Measurements from ENCODE around the gene TMEM101.
"Not testable (repeated sequence)": the region's sequence is repeated elsewhere in the genome, so short reads cannot be mapped to it uniquely, and the experiment has no call there.

Gene TMEM101

DNA sequence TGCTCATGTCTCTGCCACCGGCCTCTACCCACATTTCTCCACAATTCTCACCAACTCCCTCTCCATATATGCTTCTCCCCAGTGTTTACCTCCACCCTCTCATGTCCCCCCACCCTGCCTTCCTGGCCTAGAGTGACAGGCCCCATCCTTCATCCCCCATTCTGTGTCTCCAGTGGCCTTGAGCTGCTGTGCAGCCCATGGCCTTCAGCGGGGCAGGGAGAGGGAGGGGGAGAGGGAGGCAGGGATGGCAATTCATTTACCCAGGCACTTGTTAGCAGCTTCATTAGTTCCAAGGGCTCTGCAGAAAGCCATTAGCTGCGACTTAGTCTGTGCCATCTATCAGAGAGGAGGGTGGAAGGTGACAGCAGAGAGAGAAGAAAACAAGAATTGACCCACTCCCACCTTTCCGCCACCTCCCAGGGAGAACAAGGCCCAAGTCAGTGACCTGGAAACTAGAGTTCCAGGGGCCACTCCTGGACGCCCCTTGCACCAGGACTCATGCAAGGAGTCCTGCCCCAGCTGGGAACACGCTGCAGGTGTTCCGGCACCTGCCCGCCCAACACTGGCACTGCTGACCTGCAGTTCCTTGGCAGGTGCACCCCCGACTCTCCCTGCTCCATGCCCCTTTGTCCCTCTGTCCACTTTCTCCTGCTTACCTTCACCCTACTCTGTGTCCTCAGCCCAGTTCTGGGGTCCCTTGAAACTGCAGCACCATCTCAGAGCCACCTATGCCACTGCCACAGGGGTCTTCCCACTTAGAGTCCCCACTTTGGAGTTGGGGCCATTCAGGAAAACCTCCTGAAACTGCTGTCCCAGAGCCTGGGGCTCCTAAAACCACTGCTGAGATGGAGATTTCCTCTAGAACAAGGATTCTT is 37.6 kb downstream of the TMEM101 start:
- Histone ChIP-seq H3K9me3 (ENCODE audit: control insufficient read depth, insufficient read depth, low read length) (no peaks in the 10 kb centered on the region), H3K4me3 (ENCODE audit: low read length) (no peak overlapping the region), H3K36me3 (ENCODE audit: control insufficient read depth, insufficient read depth, low read length) (no peaks in the 10 kb centered on the region), H3K27ac (ENCODE audit: low read length) (no peak overlapping the region), H3K4me1 (ENCODE audit: control insufficient read depth, insufficient read depth, low read length) (no peaks in the 10 kb centered on the region), H3K27me3 (ENCODE audit: control insufficient read depth, insufficient read depth, low read length) (no peaks in the 10 kb centered on the region)
- WGBS (ENCODE audit: insufficient coverage, insufficient read length), result 100% methylated on average over 1 of the region's 9 CpGs
- DNase-seq (ENCODE audit: low read depth, low spot score), result no peak

DNA sequence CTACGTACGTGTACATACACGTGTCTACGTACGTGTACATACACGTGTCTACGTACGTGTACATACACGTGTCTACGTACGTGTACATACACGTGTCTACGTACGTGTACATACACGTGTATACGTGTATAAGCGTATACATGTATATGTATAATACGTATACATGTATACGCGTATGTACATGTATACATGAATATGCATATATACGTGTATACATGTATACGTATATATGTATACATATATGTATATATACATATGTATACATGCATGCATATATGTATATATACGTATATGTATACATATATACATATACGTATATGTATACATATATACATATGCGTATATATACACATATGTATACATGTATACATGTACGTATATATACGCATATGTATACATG is 38.9 kb downstream of the TMEM101 start:
- H3K9me3 ChIP-seq (ENCODE audit: control insufficient read depth, insufficient read depth, low read length), result no peaks in the 10 kb centered on the region
- no peaks in the 10 kb centered on the region for H3K36me3 ChIP-seq (ENCODE audit: control insufficient read depth, insufficient read depth, low read length)
- no peak for DNase-seq (ENCODE audit: low read depth, low spot score)
- H3K27me3 ChIP-seq (ENCODE audit: control insufficient read depth, insufficient read depth, low read length), result no peaks in the 10 kb centered on the region
- H3K4me3 ChIP-seq (ENCODE audit: low read length), result no peak overlapping the region
- H3K27ac ChIP-seq (ENCODE audit: low read length), result no peak overlapping the region
- WGBS (ENCODE audit: insufficient coverage, insufficient read length), result no CpG with 5 or more reads among the region's 27 CpGs
- H3K4me1 ChIP-seq (ENCODE audit: control insufficient read depth, insufficient read depth, low read length), result no peaks in the 10 kb centered on the region

DNA sequence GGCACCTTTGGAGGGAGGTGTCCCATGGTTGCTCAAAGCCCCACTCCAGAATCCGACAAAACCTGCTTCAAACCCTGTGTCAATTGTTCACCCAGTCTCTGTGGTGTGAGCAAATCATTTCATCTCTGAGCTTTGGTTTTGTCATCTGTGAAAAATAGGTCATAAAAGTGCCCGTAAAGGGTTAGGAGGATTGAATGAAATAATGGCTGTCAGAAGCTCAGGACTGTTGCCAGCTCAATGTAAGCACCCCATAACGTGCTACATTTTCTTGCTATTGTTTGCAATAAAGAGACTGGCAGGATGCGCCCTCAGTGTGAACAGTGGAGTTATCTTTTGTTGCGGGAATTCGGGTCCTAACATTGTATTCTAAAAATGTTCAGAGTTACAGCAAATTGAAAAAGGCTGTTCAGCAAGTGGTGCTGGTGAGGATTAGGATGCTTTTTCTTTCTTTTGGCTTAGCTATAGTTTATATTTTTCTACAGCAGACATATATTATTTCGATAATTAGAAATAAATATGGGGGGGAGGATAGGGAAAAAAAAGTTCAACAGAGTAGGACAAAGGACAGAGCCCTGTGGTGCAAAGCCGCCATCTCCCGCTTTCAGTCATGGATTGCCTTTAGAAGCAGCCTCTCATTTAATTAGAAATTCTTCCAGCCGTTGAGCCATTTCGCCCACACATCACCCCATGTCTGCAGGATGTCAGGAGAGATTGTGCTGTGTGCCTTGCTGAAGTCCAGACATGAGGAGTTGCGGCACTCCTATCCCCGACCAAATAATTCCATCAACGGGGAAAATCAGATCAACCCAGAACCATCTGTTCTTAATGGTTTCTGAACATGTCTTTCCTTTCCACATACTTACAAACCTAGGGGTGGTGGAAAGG is 40.1 kb downstream of the TMEM101 start:
- no peak overlapping the region for H3K27ac ChIP-seq (ENCODE audit: low read length)
- no CpG with 5 or more reads among the region's 14 CpGs for WGBS (ENCODE audit: insufficient coverage, insufficient read length)
- H3K36me3 ChIP-seq (ENCODE audit: control insufficient read depth, insufficient read depth, low read length), result no peaks in the 10 kb centered on the region
- H3K27me3 ChIP-seq (ENCODE audit: control insufficient read depth, insufficient read depth, low read length), result no peaks in the 10 kb centered on the region
- no peak overlapping the region for H3K4me3 ChIP-seq (ENCODE audit: low read length)
- no peaks in the 10 kb centered on the region for H3K9me3 ChIP-seq (ENCODE audit: control insufficient read depth, insufficient read depth, low read length)
- DNase-seq (ENCODE audit: low read depth, low spot score), result no peak
- no peaks in the 10 kb centered on the region for H3K4me1 ChIP-seq (ENCODE audit: control insufficient read depth, insufficient read depth, low read length)

DNA sequence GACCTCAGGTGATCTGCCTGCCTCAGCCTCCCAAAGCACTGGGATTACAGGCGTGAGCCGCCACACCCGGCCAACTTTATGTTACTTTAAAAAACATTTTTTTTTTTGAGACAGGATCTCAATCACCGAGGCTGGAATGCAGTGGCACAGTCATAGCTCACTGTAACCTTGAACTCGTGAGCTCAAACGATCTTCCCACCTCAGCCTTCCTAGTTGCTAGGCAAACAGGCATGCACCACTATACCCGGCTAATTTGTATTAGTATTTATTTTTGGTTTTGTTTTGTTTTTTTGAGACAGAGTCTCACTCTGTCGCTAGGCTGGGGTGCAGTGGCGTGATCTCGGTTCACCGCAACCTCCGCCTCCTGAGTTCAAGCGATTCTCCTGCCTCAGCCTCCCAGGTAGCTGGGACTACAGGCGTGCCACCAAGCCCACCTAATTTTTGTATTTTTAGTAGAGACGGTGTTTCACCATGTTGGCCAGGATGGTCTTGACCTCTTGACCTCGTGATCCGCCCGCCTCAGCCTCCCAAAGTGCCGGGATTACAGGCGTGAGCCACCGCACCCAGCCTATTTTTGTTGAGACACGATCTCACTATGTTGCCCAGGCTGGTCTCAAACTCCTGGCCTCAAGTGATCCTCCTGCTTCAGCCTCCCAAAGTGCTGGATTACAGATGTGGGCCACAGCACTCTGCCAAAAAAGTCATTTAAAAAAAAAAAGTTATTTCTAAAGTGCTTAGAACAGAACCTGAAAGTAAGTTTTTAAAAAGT is 42.1 kb downstream of the TMEM101 start:
- not testable (repeated sequence) for H3K27ac ChIP-seq (ENCODE audit: low read length); H3K4me3 ChIP-seq (ENCODE audit: low read length); H3K9me3 ChIP-seq (ENCODE audit: control insufficient read depth, insufficient read depth, low read length); DNase-seq (ENCODE audit: low read depth, low spot score); H3K4me1 ChIP-seq (ENCODE audit: control insufficient read depth, insufficient read depth, low read length); H3K27me3 ChIP-seq (ENCODE audit: control insufficient read depth, insufficient read depth, low read length); H3K36me3 ChIP-seq (ENCODE audit: control insufficient read depth, insufficient read depth, low read length)
- no CpG with 5 or more reads among the region's 22 CpGs for WGBS (ENCODE audit: insufficient coverage, insufficient read length)

DNA sequence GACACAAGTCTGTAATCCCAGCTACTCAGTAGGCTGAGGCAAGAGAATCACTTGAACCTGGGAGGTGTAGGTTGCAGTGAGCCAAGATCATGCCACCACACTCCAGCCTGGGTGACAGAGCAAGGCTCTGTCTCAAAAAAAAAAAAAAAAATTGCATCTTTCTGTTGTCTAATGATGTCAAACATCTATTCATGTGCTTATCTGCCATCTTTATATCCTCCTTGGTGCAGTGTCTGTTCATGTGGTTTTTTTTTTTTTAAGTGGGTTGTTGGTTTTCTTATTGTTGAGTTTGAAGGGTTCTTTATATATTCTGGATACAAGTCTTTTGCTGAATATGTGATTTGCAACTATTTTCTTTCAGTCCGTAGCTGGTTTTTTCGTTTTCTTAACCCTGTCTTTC is 43.3 kb downstream of the TMEM101 start:
- not testable (repeated sequence) for H3K9me3 ChIP-seq (ENCODE audit: control insufficient read depth, insufficient read depth, low read length); DNase-seq (ENCODE audit: low read depth, low spot score); H3K4me3 ChIP-seq (ENCODE audit: low read length); H3K27ac ChIP-seq (ENCODE audit: low read length); H3K27me3 ChIP-seq (ENCODE audit: control insufficient read depth, insufficient read depth, low read length); H3K36me3 ChIP-seq (ENCODE audit: control insufficient read depth, insufficient read depth, low read length); H3K4me1 ChIP-seq (ENCODE audit: control insufficient read depth, insufficient read depth, low read length)
- WGBS (ENCODE audit: insufficient coverage, insufficient read length), result no CpG with 5 or more reads among the region's 2 CpGs

DNA sequence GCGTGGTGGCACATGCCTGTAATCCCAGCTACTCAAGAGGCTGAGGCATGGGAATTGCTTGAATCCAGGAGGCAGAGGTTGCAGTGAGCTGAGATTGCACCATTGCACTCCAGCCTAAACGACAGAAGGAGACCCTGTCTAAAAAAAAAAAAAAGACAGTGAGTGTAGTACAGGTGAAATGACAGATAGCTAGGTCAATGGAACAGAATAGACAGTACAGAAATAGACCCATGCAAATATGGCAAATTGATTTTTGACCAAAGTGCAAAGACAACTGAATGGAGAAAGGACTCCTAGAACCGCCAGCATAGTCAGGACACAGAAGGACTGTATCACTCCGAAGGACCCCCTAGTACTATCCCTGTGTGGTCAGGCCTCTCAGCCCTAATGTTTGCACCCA is 44.4 kb downstream of the TMEM101 start:
- no peaks in the 10 kb centered on the region for H3K36me3 ChIP-seq (ENCODE audit: control insufficient read depth, insufficient read depth, low read length)
- no CpG with 5 or more reads among the region's 4 CpGs for WGBS (ENCODE audit: insufficient coverage, insufficient read length)
- no peak overlapping the region for H3K4me3 ChIP-seq (ENCODE audit: low read length)
- DNase-seq (ENCODE audit: low read depth, low spot score), result no peak
- H3K9me3 ChIP-seq (ENCODE audit: control insufficient read depth, insufficient read depth, low read length), result no peaks in the 10 kb centered on the region
- H3K4me1 ChIP-seq (ENCODE audit: control insufficient read depth, insufficient read depth, low read length), result no peaks in the 10 kb centered on the region
- no peak overlapping the region for H3K27ac ChIP-seq (ENCODE audit: low read length)
- H3K27me3 ChIP-seq (ENCODE audit: control insufficient read depth, insufficient read depth, low read length), result no peaks in the 10 kb centered on the region

DNA sequence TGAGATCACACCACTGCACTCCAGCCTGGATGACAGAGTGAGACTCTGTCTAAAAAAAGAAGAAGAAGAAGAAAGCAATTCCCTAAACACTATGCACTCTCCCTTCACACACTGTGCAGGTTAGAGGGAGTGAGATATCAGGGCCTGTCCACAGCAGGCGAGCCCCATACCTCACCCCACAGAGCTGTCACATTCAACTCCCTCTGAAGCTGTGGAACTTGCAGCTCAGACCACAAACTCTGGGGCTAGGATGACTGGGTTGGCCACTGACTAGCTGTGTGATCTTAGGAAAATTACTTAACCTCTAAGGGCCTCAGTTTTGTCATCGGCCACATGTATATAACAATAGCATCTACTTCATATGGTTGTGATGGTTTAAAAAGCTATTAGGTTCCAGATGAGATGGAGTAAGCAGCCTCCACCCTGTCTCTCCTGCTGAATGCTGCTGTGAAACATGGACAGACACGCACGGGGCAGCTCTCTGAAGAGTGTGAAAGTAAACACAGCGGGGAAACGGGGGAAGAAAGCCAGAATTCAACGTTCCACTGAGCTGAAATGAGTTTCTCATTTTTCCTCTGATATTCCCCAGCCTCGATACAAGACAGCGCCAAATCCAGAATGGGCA is 47.4 kb downstream of the TMEM101 start:
- Histone ChIP-seq H3K4me1 (ENCODE audit: control insufficient read depth, insufficient read depth, low read length) (no peaks in the 10 kb centered on the region), H3K27ac (ENCODE audit: low read length) (no peak overlapping the region), H3K27me3 (ENCODE audit: control insufficient read depth, insufficient read depth, low read length) (no peaks in the 10 kb centered on the region), H3K4me3 (ENCODE audit: low read length) (no peak overlapping the region), H3K36me3 (ENCODE audit: control insufficient read depth, insufficient read depth, low read length) (no peaks in the 10 kb centered on the region), H3K9me3 (ENCODE audit: control insufficient read depth, insufficient read depth, low read length) (no peaks in the 10 kb centered on the region)
- no peak for DNase-seq (ENCODE audit: low read depth, low spot score)
- no CpG with 5 or more reads among the region's 9 CpGs for WGBS (ENCODE audit: insufficient coverage, insufficient read length)

DNA sequence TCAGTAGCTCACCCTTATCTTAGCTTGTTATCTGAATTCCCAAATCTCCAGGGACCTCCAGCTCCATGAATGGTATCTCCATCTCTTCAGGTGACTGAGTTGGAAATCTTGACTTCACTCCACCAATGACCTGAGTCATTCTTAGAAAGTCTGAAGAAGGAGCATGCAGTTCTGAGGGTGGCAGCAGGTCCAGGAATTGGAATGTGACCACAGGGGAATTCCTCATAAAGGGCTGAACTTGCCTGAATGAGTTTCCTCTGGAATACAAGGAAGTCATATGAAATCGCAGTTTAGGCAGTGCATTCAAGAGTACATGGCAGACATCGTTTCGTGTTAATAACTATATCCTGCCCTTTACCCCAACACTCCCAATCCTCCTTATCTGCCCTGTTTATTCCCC is 48.5 kb downstream of the TMEM101 start:
- no peak overlapping the region for H3K27ac ChIP-seq (ENCODE audit: low read length)
- WGBS (ENCODE audit: insufficient coverage, insufficient read length), result no CpG with 5 or more reads among the region's 3 CpGs
- H3K36me3 ChIP-seq (ENCODE audit: control insufficient read depth, insufficient read depth, low read length), result no peaks in the 10 kb centered on the region
- H3K4me3 ChIP-seq (ENCODE audit: low read length), result no peak overlapping the region
- no peaks in the 10 kb centered on the region for H3K27me3 ChIP-seq (ENCODE audit: control insufficient read depth, insufficient read depth, low read length)
- DNase-seq (ENCODE audit: low read depth, low spot score), result no peak
- H3K4me1 ChIP-seq (ENCODE audit: control insufficient read depth, insufficient read depth, low read length), result no peaks in the 10 kb centered on the region
- no peaks in the 10 kb centered on the region for H3K9me3 ChIP-seq (ENCODE audit: control insufficient read depth, insufficient read depth, low read length)

DNA sequence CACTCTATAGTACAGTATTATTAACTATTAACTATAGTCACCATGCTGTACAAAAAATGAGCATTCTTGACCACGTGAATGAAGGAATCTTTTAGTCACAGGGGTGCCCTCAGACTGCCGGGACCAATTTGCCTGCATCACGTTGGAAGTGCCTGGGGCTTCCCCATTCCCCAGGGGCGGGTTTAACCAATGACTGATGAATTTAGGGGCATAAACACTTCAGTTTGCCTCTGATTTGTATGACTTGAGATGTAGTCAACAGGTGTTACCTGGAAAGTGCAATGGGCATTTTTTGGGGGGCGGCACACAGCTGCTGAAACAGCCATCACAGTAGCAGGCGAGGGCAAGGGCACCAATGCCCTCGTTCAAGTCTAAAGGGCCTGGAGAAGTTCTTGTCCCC is 52.3 kb downstream of the TMEM101 start:
- Histone ChIP-seq H3K36me3 (ENCODE audit: control insufficient read depth, insufficient read depth, low read length) (no peaks in the 10 kb centered on the region), H3K27ac (ENCODE audit: low read length) (no peak overlapping the region), H3K4me1 (ENCODE audit: control insufficient read depth, insufficient read depth, low read length) (no peaks in the 10 kb centered on the region), H3K27me3 (ENCODE audit: control insufficient read depth, insufficient read depth, low read length) (no peaks in the 10 kb centered on the region), H3K9me3 (ENCODE audit: control insufficient read depth, insufficient read depth, low read length) (no peaks in the 10 kb centered on the region), H3K4me3 (ENCODE audit: low read length) (no peak overlapping the region)
- no CpG with 5 or more reads among the region's 7 CpGs for WGBS (ENCODE audit: insufficient coverage, insufficient read length)
- no peak for DNase-seq (ENCODE audit: low read depth, low spot score)

DNA sequence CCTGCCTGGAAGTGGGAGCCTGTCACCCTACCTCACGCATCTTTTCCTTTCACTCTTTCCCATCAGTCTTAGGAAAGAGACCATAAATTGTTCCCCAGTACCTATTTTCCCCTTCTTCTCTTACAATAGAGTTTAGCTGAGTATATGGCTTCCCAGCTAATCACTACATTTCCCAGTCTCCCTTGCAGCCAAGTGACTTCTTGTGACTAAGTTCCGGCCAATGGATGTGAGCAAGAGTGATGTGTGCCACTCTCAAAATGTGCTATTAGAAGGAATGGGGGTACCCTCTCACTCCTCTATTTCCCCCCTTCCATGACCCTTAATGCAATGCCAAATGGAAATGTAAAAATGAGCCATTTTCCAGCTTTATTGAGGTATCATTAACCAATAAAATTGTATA is 52.8 kb downstream of the TMEM101 start:
- no CpG with 5 or more reads among the region's 2 CpGs for WGBS (ENCODE audit: insufficient coverage, insufficient read length)
- DNase-seq (ENCODE audit: low read depth, low spot score), result no peak
- no peaks in the 10 kb centered on the region for H3K4me1 ChIP-seq (ENCODE audit: control insufficient read depth, insufficient read depth, low read length)

More for the DNA sequence above, 52.8 kb downstream of the TMEM101 start:
- no peaks in the 10 kb centered on the region for H3K36me3 ChIP-seq (ENCODE audit: control insufficient read depth, insufficient read depth, low read length)
- no peaks in the 10 kb centered on the region for H3K9me3 ChIP-seq (ENCODE audit: control insufficient read depth, insufficient read depth, low read length)
- H3K27ac ChIP-seq (ENCODE audit: low read length), result no peak overlapping the region
- H3K27me3 ChIP-seq (ENCODE audit: control insufficient read depth, insufficient read depth, low read length), result no peaks in the 10 kb centered on the region
- no peak overlapping the region for H3K4me3 ChIP-seq (ENCODE audit: low read length)
